Muscle layer of duodenum (tissue), 2 donors: ENCODE measurements around the gene LTBP2.

ENCODE experiments used
- H3K27ac ChIP-seq: one replicate; pipeline ENCODE4 v1.7.0; 2013; ENCODE audit warnings: mild to moderate bottlenecking, low read length
- H3K27me3 ChIP-seq: one replicate; pipeline ENCODE4 v1.7.0; 2013; ENCODE audit warnings: low read depth, mild to moderate bottlenecking, control low read depth, low read length
- H3K36me3 ChIP-seq, 2 donors: one replicate each; pipeline ENCODE4 v1.7.0; 2013; ENCODE audit warnings: low read length in 2 of 2, control low read depth in 1 of 2, mild to moderate bottlenecking in 1 of 2; ENCODE audit not compliant: insufficient read depth in 2 of 2, control insufficient read depth in 1 of 2
- H3K4me1 ChIP-seq, 2 donors: one replicate each; pipeline ENCODE4 v1.7.0; 2013; ENCODE audit warnings: low read length in 2 of 2, mild to moderate bottlenecking in 2 of 2, control low read depth in 1 of 2, moderate library complexity in 1 of 2; ENCODE audit not compliant: insufficient read depth in 2 of 2, control insufficient read depth in 1 of 2
- H3K4me3 ChIP-seq, 2 donors: one replicate each; pipeline ENCODE4 v1.7.0; 2013; ENCODE audit warnings: low read length in 2 of 2, low read depth in 1 of 2, mild to moderate bottlenecking in 1 of 2
- H3K9me3 ChIP-seq, 2 donors: one replicate each; pipeline ENCODE4 v1.7.0; 2013; ENCODE audit warnings: low read length in 2 of 2, control low read depth in 1 of 2, mild to moderate bottlenecking in 1 of 2; ENCODE audit not compliant: control insufficient read depth in 1 of 2
- donor health status: healthy.

The LTBP2 gene

GRCh38 chr14:74500417-74501134 lies 111.5 kb downstream of the LTBP2 start:
- H3K27ac ChIP-seq: no peak overlapping the region

GRCh38 chr14:74495356-74495755 lies 116.7 kb downstream of the LTBP2 start:
- Histone ChIP-seq H3K27me3 (no peaks in the 10 kb centered on the region), H3K36me3 (peaks cover 0 to 9% of the 10 kb centered on the region in 2 donors), H3K27ac (no peak overlapping the region), H3K9me3 (no peaks in the 10 kb centered on the region), H3K4me1 (peaks cover 8 to 22% of the 10 kb centered on the region in 2 donors), H3K4me3 (no peak overlapping the region)

More at GRCh38 chr14:74500417-74501134, 111.5 kb downstream of the LTBP2 start:
- Histone ChIP-seq H3K36me3 (peaks cover 0 to 4% of the 10 kb centered on the region in 2 donors), H3K9me3 (no peaks in the 10 kb centered on the region), H3K4me3 (no peak overlapping the region), H3K4me1 (peaks cover 0 to 6% of the 10 kb centered on the region in 2 donors), H3K27me3 (no peaks in the 10 kb centered on the region)

- Histone ChIP-seq H3K27me3 (no peaks in the 10 kb centered on the region), H3K4me3 (peak within 1 kb of the TSS; percentile 84 to 91), H3K4me1 (peaks cover 8 to 25% of the 10 kb centered on the region in 2 donors)
Measured at GRCh38 chr14:74493343-74494261, 118.4 kb downstream of the LTBP2 start, which contains the start of gene ISCA2. ISCA2 (plus strand) TSS chr14:74493765; CDS start chr14:74493775, 10 bp downstream.

GRCh38 chr14:74492776-74493342 lies 119.2 kb downstream of the LTBP2 start, which contains the start of gene NPC2:
NPC2 (minus strand) TSS chr14:74493305; CDS start chr14:74493274, 31 bp downstream.
- Histone ChIP-seq H3K9me3 (no peaks in the 10 kb centered on the region), H3K4me1 (peaks cover 8 to 28% of the 10 kb centered on the region in 2 donors), H3K27me3 (no peaks in the 10 kb centered on the region), H3K27ac (peak within 1 kb of the TSS; percentile 78), H3K36me3 (peaks cover 0 to 8% of the 10 kb centered on the region in 2 donors), H3K4me3 (peak within 1 kb of the TSS; percentile 84 to 91)

More at GRCh38 chr14:74493343-74494261, 118.4 kb downstream of the LTBP2 start, which contains the start of gene ISCA2:
- Histone ChIP-seq H3K9me3 (no peaks in the 10 kb centered on the region), H3K27ac (peak within 1 kb of the TSS; percentile 78), H3K36me3 (peaks cover 0 to 6% of the 10 kb centered on the region in 2 donors)

- Histone ChIP-seq H3K9me3 (no peaks in the 10 kb centered on the region), H3K4me1 (peaks cover 8 to 28% of the 10 kb centered on the region in 2 donors), H3K36me3 (peaks cover 0 to 12% of the 10 kb centered on the region in 2 donors), H3K27ac (peak overlapping the region; percentile 73), H3K4me3 (peak overlapping the region; percentile 79 to 91), H3K27me3 (no peaks in the 10 kb centered on the region)
Measured at GRCh38 chr14:74491956-74492775, 119.9 kb downstream of the LTBP2 start.

GRCh38 chr14:74490486-74490885 lies 121.6 kb downstream of the LTBP2 start:
- Histone ChIP-seq H3K27me3 (no peaks in the 10 kb centered on the region), H3K9me3 (no peaks in the 10 kb centered on the region), H3K27ac (no peak overlapping the region), H3K36me3 (peaks cover 6 to 18% of the 10 kb centered on the region in 2 donors), H3K4me1 (peaks cover 8 to 28% of the 10 kb centered on the region in 2 donors), H3K4me3 (no peak overlapping the region)

- Histone ChIP-seq H3K9me3 (no peaks in the 10 kb centered on the region), H3K27me3 (no peaks in the 10 kb centered on the region), H3K27ac (no peak overlapping the region), H3K4me1 (peaks cover 0 to 19% of the 10 kb centered on the region in 2 donors), H3K36me3 (peaks cover 13 to 28% of the 10 kb centered on the region in 2 donors), H3K4me3 (no peak overlapping the region)
Measured at GRCh38 chr14:74488786-74489397, 123.1 kb downstream of the LTBP2 start.

- no peak overlapping the region for H3K4me3 ChIP-seq
- peaks cover 0 to 8% of the 10 kb centered on the region in 2 donors for H3K4me1 ChIP-seq
- H3K9me3 ChIP-seq: no peaks in the 10 kb centered on the region
- peaks cover 30 to 53% of the 10 kb centered on the region in 2 donors for H3K36me3 ChIP-seq
- no peaks in the 10 kb centered on the region for H3K27me3 ChIP-seq
- no peak overlapping the region for H3K27ac ChIP-seq
Measured at GRCh38 chr14:74486164-74486563, 125.9 kb downstream of the LTBP2 start.

GRCh38 chr14:74483321-74483720 lies 128.7 kb downstream of the LTBP2 start:
- H3K36me3 ChIP-seq: peaks cover 49 to 80% of the 10 kb centered on the region in 2 donors
- no peaks in the 10 kb centered on the region for H3K9me3 ChIP-seq
- no peak overlapping the region for H3K4me3 ChIP-seq
- H3K27ac ChIP-seq: no peak overlapping the region
- no peaks in the 10 kb centered on the region for H3K27me3 ChIP-seq
- peaks cover 0 to 2% of the 10 kb centered on the region in 2 donors for H3K4me1 ChIP-seq

- H3K4me1 ChIP-seq: no peaks in the 10 kb centered on the region
- no peaks in the 10 kb centered on the region for H3K27me3 ChIP-seq
- H3K9me3 ChIP-seq: no peaks in the 10 kb centered on the region
- H3K4me3 ChIP-seq: no peak overlapping the region
- H3K27ac ChIP-seq: no peak overlapping the region
- H3K36me3 ChIP-seq: peaks cover 49 to 76% of the 10 kb centered on the region in 2 donors
Measured at GRCh38 chr14:74482571-74482970, 129.5 kb downstream of the LTBP2 start.
